WTC11 (cell line): ENCODE results near the gene MVP.

Source experiments
- HMGA2 ChIP-seq: fragments of 250-450 bp; sonication (Bioruptor Pico); IDR thresholded peaks from 2 replicates; pipeline ENCODE4 v1.4.0; 2021; ENCODE audit warnings: mild to moderate bottlenecking, moderate library complexity
- JUN ChIP-seq: sonication (generic); formaldehyde crosslinking; IDR thresholded peaks from 2 replicates; pipeline ENCODE4 v1.8.0; 2023; ENCODE audit warnings: mild to moderate bottlenecking, missing genetic modification reagents
- USF2 ChIP-seq: sonication (generic); formaldehyde crosslinking; IDR thresholded peaks from 2 replicates; pipeline ENCODE4 v1.8.1; 2023; ENCODE audit warnings: mild to moderate bottlenecking, missing genetic modification reagents, moderate library complexity
- ZNF121 ChIP-seq: sonication (generic); formaldehyde crosslinking; IDR thresholded peaks from 2 replicates; pipeline ENCODE4 v1.8.0; 2023; ENCODE audit warnings: missing genetic modification reagents
- TF ChIP-seq, protein P1 (sequence below): fragments of 200-600 bp; IDR thresholded peaks from 2 replicates; pipeline ENCODE4 v1.8.0; 2022; ENCODE audit warnings: antibody characterized with exemption
- TF ChIP-seq, protein P2 (sequence below): sonication (generic); formaldehyde crosslinking; IDR thresholded peaks from 2 replicates; pipeline ENCODE4 v1.8.1; 2023; ENCODE audit warnings: mild to moderate bottlenecking, missing genetic modification reagents
- TF ChIP-seq, protein P3 (sequence below): sonication (generic); formaldehyde crosslinking; IDR thresholded peaks from 2 replicates; pipeline ENCODE4 v1.8.1; 2022; ENCODE audit warnings: low read depth, missing genetic modification reagents, borderline replicate concordance
- TF ChIP-seq, protein P4 (sequence below): sonication (generic); formaldehyde crosslinking; conservative IDR thresholded peaks from 2 replicates; pipeline ENCODE4 v1.8.1; 2022; ENCODE audit warnings: mild to moderate bottlenecking, missing genetic modification reagents
- TF ChIP-seq, protein P5 (sequence below): fragments of 250-450 bp; sonication (Bioruptor Pico); IDR thresholded peaks from 2 replicates; pipeline ENCODE4 v1.9.0; 2021; ENCODE audit warnings: mild to moderate bottlenecking

GRCh38 chr16:29871822-29872546, 51.7 kb downstream of the MVP start:
- TF ChIP-seq, protein P1, sequence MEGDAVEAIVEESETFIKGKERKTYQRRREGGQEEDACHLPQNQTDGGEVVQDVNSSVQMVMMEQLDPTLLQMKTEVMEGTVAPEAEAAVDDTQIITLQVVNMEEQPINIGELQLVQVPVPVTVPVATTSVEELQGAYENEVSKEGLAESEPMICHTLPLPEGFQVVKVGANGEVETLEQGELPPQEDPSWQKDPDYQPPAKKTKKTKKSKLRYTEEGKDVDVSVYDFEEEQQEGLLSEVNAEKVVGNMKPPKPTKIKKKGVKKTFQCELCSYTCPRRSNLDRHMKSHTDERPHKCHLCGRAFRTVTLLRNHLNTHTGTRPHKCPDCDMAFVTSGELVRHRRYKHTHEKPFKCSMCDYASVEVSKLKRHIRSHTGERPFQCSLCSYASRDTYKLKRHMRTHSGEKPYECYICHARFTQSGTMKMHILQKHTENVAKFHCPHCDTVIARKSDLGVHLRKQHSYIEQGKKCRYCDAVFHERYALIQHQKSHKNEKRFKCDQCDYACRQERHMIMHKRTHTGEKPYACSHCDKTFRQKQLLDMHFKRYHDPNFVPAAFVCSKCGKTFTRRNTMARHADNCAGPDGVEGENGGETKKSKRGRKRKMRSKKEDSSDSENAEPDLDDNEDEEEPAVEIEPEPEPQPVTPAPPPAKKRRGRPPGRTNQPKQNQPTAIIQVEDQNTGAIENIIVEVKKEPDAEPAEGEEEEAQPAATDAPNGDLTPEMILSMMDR: no peak
- TF ChIP-seq, protein P2, sequence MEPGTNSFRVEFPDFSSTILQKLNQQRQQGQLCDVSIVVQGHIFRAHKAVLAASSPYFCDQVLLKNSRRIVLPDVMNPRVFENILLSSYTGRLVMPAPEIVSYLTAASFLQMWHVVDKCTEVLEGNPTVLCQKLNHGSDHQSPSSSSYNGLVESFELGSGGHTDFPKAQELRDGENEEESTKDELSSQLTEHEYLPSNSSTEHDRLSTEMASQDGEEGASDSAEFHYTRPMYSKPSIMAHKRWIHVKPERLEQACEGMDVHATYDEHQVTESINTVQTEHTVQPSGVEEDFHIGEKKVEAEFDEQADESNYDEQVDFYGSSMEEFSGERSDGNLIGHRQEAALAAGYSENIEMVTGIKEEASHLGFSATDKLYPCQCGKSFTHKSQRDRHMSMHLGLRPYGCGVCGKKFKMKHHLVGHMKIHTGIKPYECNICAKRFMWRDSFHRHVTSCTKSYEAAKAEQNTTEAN (CRISPR knock-in tag): no peak
- TF ChIP-seq, protein P3, sequence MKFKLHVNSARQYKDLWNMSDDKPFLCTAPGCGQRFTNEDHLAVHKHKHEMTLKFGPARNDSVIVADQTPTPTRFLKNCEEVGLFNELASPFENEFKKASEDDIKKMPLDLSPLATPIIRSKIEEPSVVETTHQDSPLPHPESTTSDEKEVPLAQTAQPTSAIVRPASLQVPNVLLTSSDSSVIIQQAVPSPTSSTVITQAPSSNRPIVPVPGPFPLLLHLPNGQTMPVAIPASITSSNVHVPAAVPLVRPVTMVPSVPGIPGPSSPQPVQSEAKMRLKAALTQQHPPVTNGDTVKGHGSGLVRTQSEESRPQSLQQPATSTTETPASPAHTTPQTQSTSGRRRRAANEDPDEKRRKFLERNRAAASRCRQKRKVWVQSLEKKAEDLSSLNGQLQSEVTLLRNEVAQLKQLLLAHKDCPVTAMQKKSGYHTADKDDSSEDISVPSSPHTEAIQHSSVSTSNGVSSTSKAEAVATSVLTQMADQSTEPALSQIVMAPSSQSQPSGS (CRISPR knock-in tag): no peak
- TF ChIP-seq, protein P4, sequence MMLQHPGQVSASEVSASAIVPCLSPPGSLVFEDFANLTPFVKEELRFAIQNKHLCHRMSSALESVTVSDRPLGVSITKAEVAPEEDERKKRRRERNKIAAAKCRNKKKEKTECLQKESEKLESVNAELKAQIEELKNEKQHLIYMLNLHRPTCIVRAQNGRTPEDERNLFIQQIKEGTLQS (CRISPR knock-in tag): no peak
- no peak for TF ChIP-seq USF2
- TF ChIP-seq, protein P5, sequence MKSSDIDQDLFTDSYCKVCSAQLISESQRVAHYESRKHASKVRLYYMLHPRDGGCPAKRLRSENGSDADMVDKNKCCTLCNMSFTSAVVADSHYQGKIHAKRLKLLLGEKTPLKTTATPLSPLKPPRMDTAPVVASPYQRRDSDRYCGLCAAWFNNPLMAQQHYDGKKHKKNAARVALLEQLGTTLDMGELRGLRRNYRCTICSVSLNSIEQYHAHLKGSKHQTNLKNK (CRISPR knock-in tag): no peak
- no peak for TF ChIP-seq JUN (CRISPR knock-in tag)
- no peak for TF ChIP-seq ZNF121 (CRISPR knock-in tag)
- TF ChIP-seq HMGA2 (CRISPR knock-in tag): no peak
